OCI-LY1 (cell line): ENCODE measurements around the gene COL4A4.

Source experiments
- H2AFZ ChIP-seq: fragments of 200-600 bp; sonication (generic), shearing (Covaris generic); 2 replicates; pipeline ENCODE4 v1.6.0; 2014; ENCODE audit warnings: antibody characterized with exemption, mild to moderate bottlenecking, low read length
- H3F3A ChIP-seq: fragments of 200-600 bp; sonication (generic), shearing (Covaris generic); 2 replicates; pipeline ENCODE4 v1.6.0; 2014; ENCODE audit warnings: mild to moderate bottlenecking, antibody characterized with exemption, low read length, moderate library complexity; ENCODE audit not compliant: insufficient read depth
- H3K27ac ChIP-seq: fragments of 200-600 bp; sonication (generic); 2 replicates; pipeline ENCODE4 v1.5.1; 2014; ENCODE audit warnings: low read length, mixed run types, mild to moderate bottlenecking, low read depth; ENCODE audit not compliant: poor library complexity, severe bottlenecking
- H3K27me3 ChIP-seq: fragments of 200-600 bp; sonication (generic); 2 replicates; pipeline ENCODE4 v1.6.0; 2014; ENCODE audit warnings: antibody characterized with exemption, mild to moderate bottlenecking, low read length, moderate library complexity; ENCODE audit not compliant: insufficient read depth
- H3K36me3 ChIP-seq: fragments of 200-600 bp; sonication (generic); 2 replicates; pipeline ENCODE4 v1.6.1; 2014; ENCODE audit warnings: mild to moderate bottlenecking, antibody characterized with exemption, low read length, moderate library complexity, mixed read lengths; ENCODE audit not compliant: insufficient read depth
- H3K4me1 ChIP-seq: fragments of 200-600 bp; sonication (generic); 2 replicates; pipeline ENCODE4 v1.5.1; 2014; ENCODE audit warnings: mild to moderate bottlenecking, low read length, moderate library complexity; ENCODE audit not compliant: insufficient read depth, severe bottlenecking
- H3K4me2 ChIP-seq: fragments of 200-600 bp; sonication (generic), shearing (Covaris generic); 2 replicates; pipeline ENCODE4 v1.6.1; 2014; ENCODE audit warnings: low read length
- H3K4me3 ChIP-seq: fragments of 200-600 bp; sonication (generic); 2 replicates; pipeline ENCODE4 v1.5.1; 2014; ENCODE audit warnings: low read length, low read depth, mild to moderate bottlenecking, mixed read lengths; ENCODE audit not compliant: poor library complexity, severe bottlenecking
- H3K79me2 ChIP-seq: fragments of 200-600 bp; shearing (Covaris generic); 2 replicates; pipeline ENCODE4 v1.6.1; 2016; ENCODE audit warnings: mixed run types, low read length, mixed read lengths; ENCODE audit not compliant: insufficient read depth
- H3K9ac ChIP-seq: fragments of 200-600 bp; sonication (generic), shearing (Covaris generic); 2 replicates; pipeline ENCODE4 v1.6.1; 2014; ENCODE audit warnings: mild to moderate bottlenecking, low read length, mixed read lengths
- H3K9me2 ChIP-seq: fragments of 200-600 bp; sonication (generic), shearing (Covaris generic); 2 replicates; pipeline ENCODE4 v1.6.1; 2014; ENCODE audit warnings: low read depth, mild to moderate bottlenecking, low read length, mixed read lengths
- H3K9me3 ChIP-seq: fragments of 200-600 bp; shearing (Covaris generic); 2 replicates; pipeline ENCODE4 v1.6.1; 2014; ENCODE audit warnings: low read length, mixed read lengths
- H4K20me1 ChIP-seq: fragments of 200-600 bp; sonication (generic), shearing (Covaris generic); 2 replicates; pipeline ENCODE4 v1.6.0; 2016; ENCODE audit warnings: mild to moderate bottlenecking, low read length; ENCODE audit not compliant: insufficient read depth
- CTCF ChIP-seq: fragments of 200-600 bp; sonication (generic), shearing (Covaris generic); IDR thresholded peaks from 2 replicates; pipeline ENCODE4 v1.5.1; 2017; ENCODE audit warnings: mild to moderate bottlenecking, antibody characterized with exemption, low read length, moderate library complexity, mixed read lengths
- EZH2 ChIP-seq: fragments of 200-600 bp; sonication (generic), shearing (Covaris generic); IDR thresholded peaks from 2 replicates; pipeline ENCODE4 v1.8.0; 2017; ENCODE audit warnings: borderline replicate concordance, mixed run types, mild to moderate bottlenecking, antibody characterized with exemption, low read length, moderate library complexity, mixed read lengths

Gene COL4A4

GRCh38 chr2:227006189-227006897, 157.7 kb downstream of the COL4A4 start:
- TF ChIP-seq CTCF (no peak), EZH2 (no peak)
- no peak overlapping the region for H3K4me3 ChIP-seq
- no peaks in the 10 kb centered on the region for H3K79me2 ChIP-seq

GRCh38 chr2:227004482-227004881, 159.5 kb downstream of the COL4A4 start:
- Histone ChIP-seq H3K9me3 (0 out of 2 replicates have a peak, but pooled peaks cover 3% of the 10 kb centered on the region), H4K20me1 (no peaks in the 10 kb centered on the region), H3K4me2 (no peak overlapping the region), H3K9ac (no peak overlapping the region), H3K27me3 (no peaks in the 10 kb centered on the region), H3F3A (no peaks in the 10 kb centered on the region), H3K4me1 (no peaks in the 10 kb centered on the region), H3K9me2 (no peaks in the 10 kb centered on the region), H3K4me3 (no peak overlapping the region), H2AFZ (no peak overlapping the region), H3K27ac (no peak overlapping the region), H3K79me2 (no peaks in the 10 kb centered on the region), H3K36me3 (peaks cover 30% of the 10 kb centered on the region)
- TF ChIP-seq EZH2 (no peak), CTCF (no peak)

More at GRCh38 chr2:227006189-227006897, 157.7 kb downstream of the COL4A4 start:
- Histone ChIP-seq H3K27me3 (no peaks in the 10 kb centered on the region), H3K4me2 (no peak overlapping the region), H3K36me3 (peaks cover 14% of the 10 kb centered on the region; the same call in 1 of the 2 replicates), H3F3A (no peaks in the 10 kb centered on the region), H2AFZ (no peak overlapping the region), H4K20me1 (no peaks in the 10 kb centered on the region), H3K9ac (no peak overlapping the region), H3K9me2 (no peaks in the 10 kb centered on the region), H3K27ac (no peak overlapping the region), H3K4me1 (no peaks in the 10 kb centered on the region), H3K9me3 (no peaks in the 10 kb centered on the region)

- Histone ChIP-seq H3K79me2 (no peaks in the 10 kb centered on the region), H4K20me1 (no peaks in the 10 kb centered on the region), H3K9me2 (no peaks in the 10 kb centered on the region), H3F3A (no peaks in the 10 kb centered on the region), H3K4me2 (no peak overlapping the region), H2AFZ (no peak overlapping the region), H3K27me3 (no peaks in the 10 kb centered on the region), H3K9me3 (0 out of 2 replicates have a peak, but pooled peaks cover 3% of the 10 kb centered on the region), H3K4me1 (no peaks in the 10 kb centered on the region), H3K36me3 (peaks cover 53% of the 10 kb centered on the region), H3K9ac (no peak overlapping the region), H3K27ac (no peak overlapping the region), H3K4me3 (no peak overlapping the region)
- no peak for TF ChIP-seq CTCF
Observed at GRCh38 chr2:227000123-227000522, 163.9 kb downstream of the COL4A4 start.
